Ishikawa (cell line): ENCODE data around the gene SENP5.

Experiments used
- CREB1 ChIP-seq: IDR thresholded peaks from 2 replicates; pipeline ENCODE4 v1.6.1; 2012; ENCODE audit warnings: low read depth
- FOXM1 ChIP-seq: IDR thresholded peaks from 2 replicates; pipeline ENCODE4 v1.6.1; 2012; ENCODE audit warnings: low read depth, borderline replicate concordance
- TAF1 ChIP-seq: IDR thresholded peaks from 2 replicates; pipeline ENCODE4 v1.6.1; 2012; ENCODE audit warnings: low read depth, mild to moderate bottlenecking
- TF ChIP-seq, protein P1 (sequence below): IDR thresholded peaks from 2 replicates; pipeline ENCODE4 v1.6.1; 2012; ENCODE audit warnings: low read depth, mild to moderate bottlenecking

DNA sequence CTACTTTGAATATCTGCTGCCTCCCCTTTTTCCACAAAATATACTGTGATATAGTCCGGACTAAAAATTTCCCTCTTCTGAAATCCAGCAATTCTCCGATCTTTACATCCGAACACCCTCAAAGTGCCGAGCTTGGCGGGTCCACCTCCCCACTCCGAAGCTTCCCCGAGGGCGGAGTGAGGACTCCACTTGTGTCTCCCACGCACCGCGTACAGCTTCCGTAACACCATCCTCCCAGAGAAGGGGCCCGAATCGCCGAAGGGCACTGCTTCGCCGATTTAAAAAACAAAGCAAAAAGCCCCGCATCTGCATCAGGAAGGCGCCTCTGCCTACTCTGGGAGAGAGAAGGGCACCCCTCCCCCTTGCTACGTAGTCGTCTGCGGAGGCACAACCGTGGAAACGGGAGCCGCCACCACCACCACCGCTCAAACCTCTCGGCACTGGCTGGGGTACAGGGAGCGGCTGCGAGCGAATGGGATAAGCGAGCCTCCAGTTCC is 74.1 kb downstream of the SENP5 start:
- TF ChIP-seq, protein P1, sequence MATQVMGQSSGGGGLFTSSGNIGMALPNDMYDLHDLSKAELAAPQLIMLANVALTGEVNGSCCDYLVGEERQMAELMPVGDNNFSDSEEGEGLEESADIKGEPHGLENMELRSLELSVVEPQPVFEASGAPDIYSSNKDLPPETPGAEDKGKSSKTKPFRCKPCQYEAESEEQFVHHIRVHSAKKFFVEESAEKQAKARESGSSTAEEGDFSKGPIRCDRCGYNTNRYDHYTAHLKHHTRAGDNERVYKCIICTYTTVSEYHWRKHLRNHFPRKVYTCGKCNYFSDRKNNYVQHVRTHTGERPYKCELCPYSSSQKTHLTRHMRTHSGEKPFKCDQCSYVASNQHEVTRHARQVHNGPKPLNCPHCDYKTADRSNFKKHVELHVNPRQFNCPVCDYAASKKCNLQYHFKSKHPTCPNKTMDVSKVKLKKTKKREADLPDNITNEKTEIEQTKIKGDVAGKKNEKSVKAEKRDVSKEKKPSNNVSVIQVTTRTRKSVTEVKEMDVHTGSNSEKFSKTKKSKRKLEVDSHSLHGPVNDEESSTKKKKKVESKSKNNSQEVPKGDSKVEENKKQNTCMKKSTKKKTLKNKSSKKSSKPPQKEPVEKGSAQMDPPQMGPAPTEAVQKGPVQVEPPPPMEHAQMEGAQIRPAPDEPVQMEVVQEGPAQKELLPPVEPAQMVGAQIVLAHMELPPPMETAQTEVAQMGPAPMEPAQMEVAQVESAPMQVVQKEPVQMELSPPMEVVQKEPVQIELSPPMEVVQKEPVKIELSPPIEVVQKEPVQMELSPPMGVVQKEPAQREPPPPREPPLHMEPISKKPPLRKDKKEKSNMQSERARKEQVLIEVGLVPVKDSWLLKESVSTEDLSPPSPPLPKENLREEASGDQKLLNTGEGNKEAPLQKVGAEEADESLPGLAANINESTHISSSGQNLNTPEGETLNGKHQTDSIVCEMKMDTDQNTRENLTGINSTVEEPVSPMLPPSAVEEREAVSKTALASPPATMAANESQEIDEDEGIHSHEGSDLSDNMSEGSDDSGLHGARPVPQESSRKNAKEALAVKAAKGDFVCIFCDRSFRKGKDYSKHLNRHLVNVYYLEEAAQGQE, result no peak
- no peak for TF ChIP-seq CREB1
- no peak for TF ChIP-seq TAF1
- TF ChIP-seq FOXM1, result no peak
